H9 (cell line): ENCODE results near the gene THSD4. TPM values are rescaled to one million over a fixed set of nuclear protein-coding genes. Genes with fewer than 3 reads are reported as not detected.

ENCODE experiments used
- DNase-seq: peaks from one replicate; pipeline ENCODE4 v3.0.0-alpha.2; 2017
- H2AFZ ChIP-seq: one replicate; pipeline ENCODE4 v1.6.1; 2013; ENCODE audit warnings: mild to moderate bottlenecking, low read length, control low read depth, moderate library complexity
- H2AK5ac ChIP-seq: 2 replicates; pipeline ENCODE4 v1.6.1; 2013; ENCODE audit warnings: low read length, control low read depth, mixed read lengths; ENCODE audit not compliant: insufficient read length
- H2BK120ac ChIP-seq: one replicate; pipeline ENCODE4 v1.6.1; 2013; ENCODE audit warnings: low read depth, mild to moderate bottlenecking, low read length, control low read depth, inconsistent platforms; ENCODE audit not compliant: poor library complexity, severe bottlenecking
- H2BK12ac ChIP-seq: 2 replicates; pipeline ENCODE4 v1.6.1; 2013; ENCODE audit warnings: low read length, control low read depth, mixed read lengths, low read depth; ENCODE audit not compliant: insufficient read length
- H2BK15ac ChIP-seq: 2 replicates; pipeline ENCODE4 v1.6.1; 2013; ENCODE audit warnings: low read depth, low read length, control low read depth
- H2BK20ac ChIP-seq: one replicate; pipeline ENCODE4 v1.6.1; 2013; ENCODE audit warnings: low read depth, mild to moderate bottlenecking, low read length, control low read depth, inconsistent platforms; ENCODE audit not compliant: poor library complexity, severe bottlenecking
- H2BK5ac ChIP-seq: 2 replicates; pipeline ENCODE4 v1.6.1; 2013; ENCODE audit warnings: low read length, control low read depth, mixed read lengths; ENCODE audit not compliant: insufficient read length
- H3K14ac ChIP-seq: 2 replicates; pipeline ENCODE4 v1.6.1; 2013; ENCODE audit warnings: low read length, control low read depth; ENCODE audit not compliant: insufficient read depth
- H3K18ac ChIP-seq: 2 replicates; pipeline ENCODE4 v1.6.1; 2013; ENCODE audit warnings: low read depth, mild to moderate bottlenecking, mixed read lengths, low read length, control low read depth; ENCODE audit not compliant: insufficient read length
- H3K23ac ChIP-seq: 2 replicates; pipeline ENCODE4 v1.6.1; 2013; ENCODE audit warnings: low read length, control low read depth, mixed read lengths, low read depth; ENCODE audit not compliant: insufficient read length
- H3K23me2 ChIP-seq: 2 replicates; pipeline ENCODE4 v1.6.1; 2013; ENCODE audit warnings: low read depth, mild to moderate bottlenecking, mixed read lengths, low read length, control low read depth; ENCODE audit not compliant: insufficient read length, poor library complexity, severe bottlenecking
- H3K27ac ChIP-seq: 2 replicates; pipeline ENCODE4 v1.5.1; 2013; ENCODE audit warnings: low read length, control low read depth, mixed read lengths, low read depth; ENCODE audit not compliant: insufficient read length
- H3K27me3 ChIP-seq: 2 replicates; pipeline ENCODE4 v1.6.1; 2013; ENCODE audit warnings: low read length, control low read depth, inconsistent platforms; ENCODE audit not compliant: insufficient read depth
- H3K4ac ChIP-seq: 2 replicates; pipeline ENCODE4 v1.6.1; 2013; ENCODE audit warnings: low read depth, mild to moderate bottlenecking, control low read depth, inconsistent platforms, low read length, moderate library complexity
- H3K4me1 ChIP-seq: 2 replicates; pipeline ENCODE4 v1.6.1; 2013; ENCODE audit warnings: low read length, control low read depth, inconsistent platforms; ENCODE audit not compliant: insufficient read depth
- H3K4me2 ChIP-seq: 2 replicates; pipeline ENCODE4 v1.6.1; 2013; ENCODE audit warnings: low read length, control low read depth, mixed read lengths; ENCODE audit not compliant: insufficient read length, insufficient read depth
- H3K56ac ChIP-seq: 2 replicates; pipeline ENCODE4 v1.6.1; 2013; ENCODE audit warnings: low read depth, mild to moderate bottlenecking, mixed read lengths, low read length, control low read depth; ENCODE audit not compliant: insufficient read length
- H3K79me1 ChIP-seq: 2 replicates; pipeline ENCODE4 v1.6.1; 2013; ENCODE audit warnings: low read depth, mild to moderate bottlenecking, moderate library complexity, low read length, control low read depth, inconsistent platforms; ENCODE audit not compliant: insufficient read depth, poor library complexity, severe bottlenecking
- H3K79me2 ChIP-seq: 2 replicates; pipeline ENCODE4 v1.6.1; 2013; ENCODE audit warnings: low read length, control low read depth, inconsistent platforms; ENCODE audit not compliant: insufficient read depth
- H3K9ac ChIP-seq: 2 replicates; pipeline ENCODE4 v1.6.1; 2013; ENCODE audit warnings: low read length, control low read depth, mixed read lengths; ENCODE audit not compliant: insufficient read length; ENCODE audit errors: extremely low read depth
- H3K9me3 ChIP-seq: one replicate; pipeline ENCODE4 v1.6.1; 2013; ENCODE audit warnings: low read depth, low read length, inconsistent platforms; ENCODE audit not compliant: control insufficient read depth
- H3T11ph ChIP-seq: one replicate; pipeline ENCODE4 v1.6.1; 2013; ENCODE audit warnings: mild to moderate bottlenecking, low read length, control low read depth, inconsistent platforms
- H4K20me1 ChIP-seq: one replicate; pipeline ENCODE4 v1.6.1; 2013; ENCODE audit not compliant: control insufficient read depth, insufficient read length, insufficient read depth
- H4K5ac ChIP-seq: 2 replicates; pipeline ENCODE4 v1.6.1; 2013; ENCODE audit warnings: low read depth, mild to moderate bottlenecking, mixed read lengths, low read length, control low read depth; ENCODE audit not compliant: insufficient read length
- H4K8ac ChIP-seq: replicated peaks from 2 replicates; pipeline ENCODE4 v1.6.1; 2013; ENCODE audit warnings: low read length, control low read depth, mixed read lengths, low read depth; ENCODE audit not compliant: insufficient read length
- H4K91ac ChIP-seq: 2 replicates; pipeline ENCODE4 v1.6.1; 2013; ENCODE audit warnings: low read depth, mild to moderate bottlenecking, moderate library complexity, mixed read lengths, low read length, control low read depth; ENCODE audit not compliant: insufficient read length
- H3K27ac Mint-ChIP-seq, 3 experiments: 2 replicates in 2 of 3; 3 replicates in 1 of 3; pipeline ENCODE4 v1.8.0; 2020 to 2021; ENCODE audit warnings: mixed read lengths in 3 of 3, mild to moderate bottlenecking in 1 of 3, moderate library complexity in 1 of 3
- H3K27me3 Mint-ChIP-seq: 2 replicates; pipeline ENCODE4 v1.8.0; 2021; ENCODE audit warnings: low read depth, mild to moderate bottlenecking, moderate library complexity, mixed read lengths
- H3K36me3 Mint-ChIP-seq, 3 experiments: 2 replicates in 2 of 3; 3 replicates in 1 of 3; pipeline ENCODE4 v1.8.0; 2020 to 2021; ENCODE audit warnings: low read depth in 3 of 3, mixed read lengths in 3 of 3; ENCODE audit not compliant: insufficient read depth in 1 of 3
- H3K4me1 Mint-ChIP-seq, 2 experiments: 2 replicates each; pipeline ENCODE4 v1.8.0; 2020; ENCODE audit warnings: mixed read lengths in 2 of 2
- H3K4me3 Mint-ChIP-seq, 2 experiments: 2 replicates in 1 of 2; 3 replicates in 1 of 2; pipeline ENCODE4 v1.8.0; 2020 to 2021; ENCODE audit warnings: mild to moderate bottlenecking in 2 of 2, mixed read lengths in 2 of 2, moderate library complexity in 1 of 2
- H3K9me3 Mint-ChIP-seq, 2 experiments: 2 replicates in 1 of 2; 3 replicates in 1 of 2; pipeline ENCODE4 v1.8.0; 2020; ENCODE audit warnings: mild to moderate bottlenecking in 2 of 2, mixed read lengths in 2 of 2, moderate library complexity in 1 of 2
- CTCF ChIP-seq: fragments of 200-600 bp; sonication (generic); conservative IDR thresholded peaks from 3 replicates; pipeline ENCODE4 v1.8.0; 2021; ENCODE audit warnings: antibody characterized with exemption, mild to moderate bottlenecking
- WGBS: extraction: QIAGEN DNeasy Blood & Tissue Kit; methylation state at CpG from one replicate; pipeline ENCODE4 v1.1.7; 2013; ENCODE audit warnings: missing lambda C conversion rate, low lambda C conversion rate, mixed read lengths; ENCODE audit not compliant: insufficient read length; ENCODE audit errors: extremely low coverage; 5-methylcytosine and 5-hydroxymethylcytosine counted together
- total RNA-seq: library from RNA; stranded (reverse); gene quantifications from 2 replicates; pipeline ENCODE4 v1.2.1, GENCODE V29; 2021

Gene THSD4
- total RNA-seq, 1 experiment from 2014 or later: 5.5 TPM

DNA sequence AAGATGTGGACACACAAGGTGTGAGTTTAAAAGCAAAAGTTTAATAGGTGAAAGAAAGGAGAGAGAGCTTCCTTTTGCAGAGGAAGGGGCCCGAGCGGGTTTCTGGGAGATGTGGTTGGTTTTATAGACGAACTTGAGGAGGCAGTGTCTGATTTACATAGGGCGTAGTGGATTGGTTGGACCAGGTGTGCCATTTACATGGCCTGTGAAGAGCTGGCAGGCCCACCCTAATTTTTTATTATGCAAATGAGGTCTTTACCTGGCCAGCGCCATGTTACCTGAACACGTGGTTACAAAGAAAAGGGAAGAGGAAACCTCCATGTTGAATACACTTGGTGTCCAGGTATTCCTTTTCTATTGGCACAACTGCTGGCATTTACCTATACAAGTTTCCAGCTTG lies 42.8 kb upstream of the THSD4 start:
- peaks cover 0 to 16% of the 10 kb centered on the region in 2 experiments; a peak in 3 of 5 replicates for H3K9me3 Mint-ChIP-seq

More for the DNA sequence above, 42.8 kb upstream of the THSD4 start:
- Histone ChIP-seq H3K14ac (no peak overlapping the region), H3T11ph (no peak overlapping the region), H3K23me2 (no peaks in the 10 kb centered on the region), H3K79me2 (no peaks in the 10 kb centered on the region), H2BK5ac (no peak overlapping the region), H4K20me1 (no peaks in the 10 kb centered on the region), H4K5ac (no peak overlapping the region), H3K56ac (no peak overlapping the region), H3K23ac (no peak overlapping the region), H3K4me2 (no peak overlapping the region), H2BK15ac (no peak overlapping the region), H3K9me3 (no peaks in the 10 kb centered on the region), H3K18ac (no peak overlapping the region), H2AK5ac (no peak overlapping the region), H4K8ac (no peak overlapping the region), H3K79me1 (no peaks in the 10 kb centered on the region), H3K27ac (no peak overlapping the region), H2BK120ac (no peak overlapping the region), H3K9ac (no peak overlapping the region), H3K27me3 (no peaks in the 10 kb centered on the region), H2BK20ac (no peak overlapping the region), H2AFZ (no peak overlapping the region), H2BK12ac (no peak overlapping the region), H3K4ac (no peak overlapping the region), H4K91ac (no peak overlapping the region), H3K4me1 (no peaks in the 10 kb centered on the region)
- Mint-ChIP-seq H3K36me3 (peaks cover 0 to 14% (median 0%) of the 10 kb centered on the region in 3 experiments; a peak in 4 of 7 replicates), H3K4me1 (peaks cover 3 to 4% of the 10 kb centered on the region in 2 experiments; a peak in 3 of 4 replicates), H3K4me3 (no peak overlapping the region), H3K27me3 (peaks cover 2% of the 10 kb centered on the region; the same call in 1 of the 2 replicates), H3K27ac (no peak overlapping the region)
- TF ChIP-seq CTCF: no peak
- WGBS: no CpG with 5 or more reads among the region's 6 CpGs
- DNase-seq: no peak
